Femur (tissue), 1 donor: ENCODE results near the gene KIF26A.

Source experiments
- DNase-seq: peaks from one replicate; pipeline ENCODE4 v3.0.0-alpha.2; 2017

Gene KIF26A

DNA sequence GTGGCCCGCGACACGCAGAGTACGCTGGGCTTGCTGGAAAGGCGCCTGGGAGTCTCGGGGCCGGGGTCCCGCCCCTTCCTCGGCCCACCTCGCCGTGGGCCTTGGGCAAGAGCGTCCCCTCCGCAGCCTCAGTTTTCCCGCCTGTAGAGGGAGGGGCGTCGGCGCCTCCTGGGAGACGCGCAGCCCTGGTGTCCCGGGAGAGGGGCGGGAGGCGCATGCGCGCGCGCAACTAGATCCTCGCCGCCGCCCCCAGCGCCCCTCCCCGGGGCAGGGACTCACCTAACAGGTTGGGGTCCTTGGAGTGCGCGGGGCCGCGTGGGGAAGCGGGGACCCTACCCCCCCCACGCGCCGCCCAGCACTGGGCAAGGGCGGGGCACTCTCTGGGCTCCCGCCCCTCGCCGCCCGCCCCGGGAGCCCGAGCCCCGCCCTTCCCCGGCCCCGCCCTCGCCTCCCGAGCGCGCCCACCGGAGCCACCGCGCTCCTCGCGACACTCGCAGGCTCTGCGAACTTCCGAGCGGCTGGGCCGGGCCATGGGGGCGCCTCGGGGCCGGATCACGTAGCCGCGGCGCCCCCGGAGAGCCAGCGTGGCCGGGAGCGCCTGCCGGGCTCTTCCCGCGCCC is at the start of gene KIF26A:
Gene KIF26A, plus strand, starts transcription at position 490 of the 620 bp plus-strand sequence. CDS start 136 bp downstream, outside the sequence.
- peak; percentile 63 for DNase-seq

GRCh38 chr14:104090071-104090748 is 48.2 kb upstream of the KIF26A start:
- no peak for DNase-seq

GRCh38 chr14:104091061-104091926 is 47.1 kb upstream of the KIF26A start:
- peak; percentile 19 for DNase-seq

DNA sequence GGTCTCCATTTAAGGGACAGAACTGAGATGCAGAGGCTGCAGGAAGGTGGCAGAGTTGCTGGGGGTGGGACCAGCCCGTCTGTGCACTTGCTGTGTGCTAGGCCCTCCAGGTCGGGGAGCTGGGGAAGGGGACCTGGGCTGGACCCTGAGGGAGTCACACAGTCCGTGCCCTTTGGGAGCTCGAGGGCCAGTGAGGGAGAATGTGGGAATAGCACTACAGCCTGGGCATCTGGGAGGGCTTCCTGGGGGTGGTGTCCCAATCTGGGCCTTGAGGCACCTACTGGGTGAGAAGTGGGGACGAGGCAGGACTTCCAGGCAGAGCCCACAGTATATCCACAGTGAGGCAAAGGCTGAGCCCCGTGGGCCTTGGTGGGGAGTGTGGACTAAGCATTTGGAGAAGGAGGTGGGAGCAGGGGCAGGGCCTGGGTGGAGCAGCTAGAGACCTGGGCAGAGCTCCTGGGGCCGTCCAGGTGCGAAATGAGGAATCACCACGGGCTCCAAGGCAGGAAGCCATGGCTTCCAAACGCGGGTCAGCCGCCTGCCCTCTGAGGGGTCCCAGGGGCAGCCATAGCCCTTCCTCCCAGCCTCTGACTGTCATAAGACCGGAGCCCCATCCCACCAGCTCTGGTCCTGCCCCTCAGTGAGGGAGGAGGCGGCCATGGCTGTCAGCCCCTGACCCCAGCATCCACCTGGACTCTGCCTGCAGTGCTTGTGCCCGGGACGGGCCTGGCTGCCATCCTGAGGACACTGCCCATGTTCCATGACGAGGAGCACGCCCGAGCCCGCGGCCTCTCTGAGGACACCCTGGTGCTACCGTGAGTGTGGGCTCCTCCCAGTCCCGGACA is 46.2 kb upstream of the KIF26A start:
- DNase-seq, result peak; percentile 11

DNA sequence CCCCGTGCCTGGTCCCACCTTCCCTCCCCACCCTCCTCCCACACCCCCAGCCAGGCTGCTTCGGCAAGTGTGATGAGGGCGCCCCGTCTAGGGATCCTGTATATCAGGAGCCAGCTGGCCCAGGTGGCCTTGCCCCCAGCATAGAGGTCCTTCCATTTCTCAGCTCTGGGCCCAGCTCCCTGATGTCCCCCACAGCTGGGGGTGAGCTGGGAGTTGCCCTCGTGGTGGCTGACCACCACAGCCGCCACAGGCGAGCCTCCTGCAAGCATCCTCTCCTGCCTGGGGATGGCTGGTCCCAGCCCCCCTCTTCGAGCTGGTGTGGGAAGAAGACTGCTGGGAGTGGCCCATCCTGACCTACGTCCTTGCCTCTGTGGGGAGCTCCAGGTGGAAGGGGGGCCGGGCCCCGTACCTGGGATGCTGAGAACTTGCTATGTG is 45.4 kb upstream of the KIF26A start:
- no peak for DNase-seq

- DNase-seq, result no peak
Measured at GRCh38 chr14:104093366-104094055, 44.9 kb upstream of the KIF26A start.

GRCh38 chr14:104094056-104094708 is 44.2 kb upstream of the KIF26A start:
- DNase-seq, result no peak

DNA sequence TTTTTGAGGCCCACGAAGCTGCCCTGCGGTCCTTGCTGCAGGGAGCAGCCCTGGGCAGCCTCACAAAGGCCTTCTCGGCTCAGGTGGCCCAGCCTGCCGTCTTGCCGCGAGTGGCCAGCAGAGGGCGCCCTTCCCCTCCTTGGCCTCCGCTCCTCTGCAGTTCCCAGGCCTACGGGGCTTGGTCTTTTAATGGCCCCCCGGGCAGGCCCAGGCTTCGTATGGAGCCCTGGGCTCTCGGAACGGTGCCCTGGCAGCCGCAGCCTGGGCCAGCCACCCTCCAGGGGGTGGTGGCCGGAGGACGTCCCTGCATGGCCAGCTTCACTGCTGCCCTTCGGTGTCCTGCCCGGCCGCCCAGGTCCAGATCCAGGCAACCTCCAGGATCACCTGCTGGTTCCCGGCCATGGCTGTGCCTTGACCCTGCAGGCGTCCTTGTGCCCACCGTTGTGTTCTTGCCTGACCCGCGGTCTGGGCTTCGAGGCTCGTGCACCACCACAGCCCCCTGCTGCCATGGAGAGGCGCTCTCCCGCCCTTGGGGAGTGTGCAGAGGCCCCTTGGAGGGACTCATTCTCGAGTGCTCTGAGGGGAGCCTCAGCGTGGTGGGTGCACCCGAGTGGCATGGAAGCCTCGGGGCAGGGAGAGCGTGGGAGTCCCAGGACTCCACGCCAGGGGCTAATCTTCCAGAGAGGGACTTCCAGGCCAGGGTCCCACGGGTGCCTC is 43.5 kb upstream of the KIF26A start:
- peak; percentile 63 for DNase-seq

GRCh38 chr14:104095426-104096310 is 42.7 kb upstream of the KIF26A start:
- no peak for DNase-seq

GRCh38 chr14:104096318-104096717 is 42.1 kb upstream of the KIF26A start:
- no peak for DNase-seq

DNA sequence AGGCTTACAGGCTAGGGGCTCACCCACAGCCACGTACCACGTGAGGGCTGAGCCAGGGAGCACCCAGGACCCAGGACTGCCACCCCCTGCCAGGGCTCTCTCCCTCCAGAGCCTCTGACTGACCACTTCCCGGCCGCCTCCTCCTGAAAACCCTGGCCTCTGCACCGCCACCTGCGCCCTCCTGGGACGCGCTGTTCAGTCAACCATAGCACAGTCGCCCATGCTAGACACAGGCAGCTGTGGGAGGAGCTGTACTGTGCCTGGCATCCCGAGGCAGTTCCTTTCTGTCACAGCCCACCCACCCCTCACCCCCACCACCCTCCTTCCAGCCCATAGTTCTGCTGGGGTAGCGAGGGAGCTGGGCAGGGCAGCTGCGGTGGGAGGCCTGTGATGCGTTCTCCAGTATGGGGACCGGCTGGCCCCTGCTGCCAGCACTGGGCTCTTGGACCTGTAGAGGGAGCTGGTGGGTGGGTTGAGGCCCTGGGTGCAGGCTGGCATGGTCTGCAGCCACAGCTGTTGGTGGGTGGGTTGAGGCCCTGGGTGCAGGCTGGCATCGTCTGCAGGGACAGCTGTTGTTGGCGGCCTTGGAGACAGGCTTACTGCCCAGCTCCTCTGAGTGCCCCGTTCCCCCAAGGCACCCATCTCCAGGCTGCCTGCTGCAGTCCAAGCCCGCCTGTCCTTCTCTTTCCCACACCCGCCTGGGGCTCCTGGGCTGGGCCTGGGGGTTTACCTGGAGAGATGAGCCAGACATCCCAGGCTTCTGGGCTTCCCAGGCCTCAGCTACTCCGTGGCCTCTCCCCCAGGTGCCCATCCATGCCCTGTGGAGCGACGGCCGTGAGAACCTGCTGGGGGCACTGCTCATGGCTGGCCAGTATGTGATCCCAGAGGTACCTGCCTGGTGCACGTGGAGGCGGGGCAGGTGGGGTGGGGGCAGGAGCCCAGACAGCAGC is 41.4 kb upstream of the KIF26A start:
- DNase-seq, result peak; percentile 50

DNA sequence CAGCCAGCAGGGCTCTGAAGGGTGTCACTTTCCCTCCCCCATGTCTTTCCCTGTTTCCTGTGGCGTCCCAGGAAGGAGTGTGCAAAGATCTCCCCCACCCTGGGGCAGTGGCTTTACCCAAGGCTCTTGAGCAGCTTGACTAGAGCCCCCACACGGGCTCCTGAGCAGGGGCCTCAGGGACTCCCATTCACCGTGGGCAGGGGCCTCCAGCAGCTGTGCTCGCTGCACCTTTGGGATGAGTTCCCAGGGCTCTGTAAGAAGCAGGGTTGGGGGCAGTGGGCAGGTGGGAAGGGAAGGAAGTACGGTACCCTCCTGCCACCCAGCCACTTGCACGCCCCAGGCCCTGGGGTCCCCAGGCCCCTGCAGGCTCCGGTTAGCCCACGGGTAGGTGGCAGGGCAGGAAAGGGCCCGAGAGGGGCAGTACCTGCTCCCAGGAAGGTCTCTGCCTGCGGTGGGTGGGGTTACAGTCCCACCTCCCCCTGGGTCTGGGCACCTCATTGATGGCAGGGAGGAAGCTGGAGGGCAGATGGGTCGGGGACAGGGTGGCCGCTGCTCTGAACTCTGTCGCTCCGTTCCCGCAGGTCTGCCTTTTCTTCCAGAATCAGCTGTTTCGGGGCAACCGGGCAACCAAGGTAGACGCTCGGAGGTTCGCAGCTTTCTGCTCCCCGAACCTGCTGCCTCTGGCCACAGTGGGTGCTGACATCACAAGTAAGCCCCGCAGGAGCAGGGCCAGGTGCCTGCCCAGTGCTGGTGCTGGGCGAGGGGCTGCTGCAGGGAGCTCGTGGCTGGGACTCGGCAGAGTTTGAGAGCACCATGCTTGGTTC is 39.9 kb upstream of the KIF26A start:
- DNase-seq, result no peak

- DNase-seq, result no peak
Measured at GRCh38 chr14:104099096-104100041, 39.0 kb upstream of the KIF26A start.

- no peak for DNase-seq
Measured at GRCh38 chr14:104100171-104101085, 38.0 kb upstream of the KIF26A start.

- no peak for DNase-seq
Measured at GRCh38 chr14:104101086-104101621, 37.2 kb upstream of the KIF26A start.
